Loucy (cell line): ENCODE measurements around the gene ENTPD6.

ENCODE experiments used
- EZH2phosphoT487 ChIP-seq: fragments of 200-600 bp; IDR thresholded peaks from 2 replicates; pipeline ENCODE4 v1.6.1; 2018; ENCODE audit warnings: antibody characterized with exemption, mild to moderate bottlenecking, moderate library complexity, borderline replicate concordance
- TF ChIP-seq, protein P1 (sequence below): fragments of 200-600 bp; sonication (generic); conservative IDR thresholded peaks from 2 replicates; pipeline ENCODE4 v1.5.1; 2014; ENCODE audit warnings: mild to moderate bottlenecking, antibody characterized with exemption, low read length

DNA sequence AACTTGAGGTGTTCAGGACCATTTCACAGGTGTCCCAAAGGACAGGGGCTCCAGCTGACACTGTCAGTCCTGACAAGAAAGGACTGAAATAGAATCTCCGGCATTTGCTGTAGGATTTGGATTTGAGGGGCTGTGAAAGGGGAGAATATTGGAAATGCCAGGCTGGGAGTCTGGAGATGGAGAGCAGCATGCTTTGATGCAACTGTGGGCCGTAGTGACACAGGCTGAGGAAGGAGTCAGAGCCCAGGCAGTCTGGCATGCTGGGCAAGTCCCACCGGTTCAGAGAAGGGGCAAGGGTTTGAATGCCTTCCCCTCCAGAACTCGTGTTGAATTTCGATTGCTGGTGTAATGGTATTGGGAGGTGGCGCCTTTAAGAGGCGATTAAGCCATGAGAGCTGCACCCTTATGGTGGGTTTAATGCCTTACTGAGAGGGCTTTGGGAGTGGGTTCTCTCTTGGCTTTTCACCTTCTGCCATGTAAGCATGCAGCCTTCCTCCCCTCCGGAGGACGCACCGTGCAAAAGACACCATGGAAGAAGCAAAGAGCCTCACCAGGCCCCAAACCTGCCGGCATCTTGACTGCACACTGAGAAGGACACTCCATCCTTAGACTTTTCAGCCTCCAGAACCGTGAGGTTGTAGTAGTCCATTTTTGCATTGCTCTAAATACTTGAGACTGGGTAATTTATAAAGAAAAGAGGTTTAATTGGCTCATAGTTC is 43.0 kb downstream of the ENTPD6 start:
- TF ChIP-seq, protein P1, sequence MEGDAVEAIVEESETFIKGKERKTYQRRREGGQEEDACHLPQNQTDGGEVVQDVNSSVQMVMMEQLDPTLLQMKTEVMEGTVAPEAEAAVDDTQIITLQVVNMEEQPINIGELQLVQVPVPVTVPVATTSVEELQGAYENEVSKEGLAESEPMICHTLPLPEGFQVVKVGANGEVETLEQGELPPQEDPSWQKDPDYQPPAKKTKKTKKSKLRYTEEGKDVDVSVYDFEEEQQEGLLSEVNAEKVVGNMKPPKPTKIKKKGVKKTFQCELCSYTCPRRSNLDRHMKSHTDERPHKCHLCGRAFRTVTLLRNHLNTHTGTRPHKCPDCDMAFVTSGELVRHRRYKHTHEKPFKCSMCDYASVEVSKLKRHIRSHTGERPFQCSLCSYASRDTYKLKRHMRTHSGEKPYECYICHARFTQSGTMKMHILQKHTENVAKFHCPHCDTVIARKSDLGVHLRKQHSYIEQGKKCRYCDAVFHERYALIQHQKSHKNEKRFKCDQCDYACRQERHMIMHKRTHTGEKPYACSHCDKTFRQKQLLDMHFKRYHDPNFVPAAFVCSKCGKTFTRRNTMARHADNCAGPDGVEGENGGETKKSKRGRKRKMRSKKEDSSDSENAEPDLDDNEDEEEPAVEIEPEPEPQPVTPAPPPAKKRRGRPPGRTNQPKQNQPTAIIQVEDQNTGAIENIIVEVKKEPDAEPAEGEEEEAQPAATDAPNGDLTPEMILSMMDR: no peak
- no peak for TF ChIP-seq EZH2phosphoT487
